HG03064 (cell line): ENCODE results near the gene CENPA.
"Not testable (repeated sequence)": the region's sequence is repeated elsewhere in the genome, so short reads cannot be mapped to it uniquely, and the experiment has no call there.

Source experiments
- ATAC-seq: cut with Tn5 transposase; IDR thresholded peaks from one replicate; pipeline ENCODE4 v1.9.1; 2021; ENCODE audit warnings: low read depth; ENCODE audit not compliant: unreplicated experiment

Gene CENPA

DNA sequence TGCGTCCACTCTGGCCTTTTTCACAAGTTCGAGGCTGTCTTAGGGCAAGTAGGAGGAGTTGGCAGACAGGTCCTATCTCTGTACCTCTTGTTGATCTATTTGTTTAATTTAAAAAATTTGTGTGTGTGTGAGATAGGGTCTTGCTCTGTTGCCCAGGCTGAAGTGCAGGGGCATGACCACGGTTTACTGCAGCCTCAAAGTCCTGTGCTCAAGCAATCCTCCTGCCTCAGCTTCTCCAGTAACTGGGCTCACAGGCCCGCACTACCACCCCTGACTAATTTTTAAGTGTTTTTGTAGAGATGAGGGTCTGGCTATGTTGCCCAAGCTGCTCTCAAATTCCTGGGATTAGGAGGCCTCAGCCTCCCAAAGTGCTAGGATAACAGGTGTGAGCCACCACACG, 26.0 kb upstream of the CENPA start:
- no peak for ATAC-seq

DNA sequence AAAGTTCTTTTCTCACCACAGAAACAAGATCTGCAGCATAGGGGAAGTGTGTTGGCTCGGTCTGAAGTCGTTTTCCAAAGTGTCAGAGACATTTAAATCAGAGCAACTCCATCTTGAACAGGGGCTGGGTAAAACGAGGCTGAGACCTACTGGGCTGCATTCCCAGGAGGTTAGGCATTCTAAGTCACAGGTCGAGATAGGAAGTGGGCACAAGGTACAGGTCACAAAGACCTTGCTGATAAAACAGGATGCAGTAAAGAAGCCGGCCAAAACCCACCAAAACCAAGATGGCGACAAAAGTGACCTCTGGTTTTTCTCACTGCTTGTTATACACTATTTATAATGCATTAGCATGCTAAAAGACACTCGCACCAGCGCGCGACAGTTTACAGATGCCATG, 24.9 kb upstream of the CENPA start:
- ATAC-seq, result not testable (repeated sequence)

DNA sequence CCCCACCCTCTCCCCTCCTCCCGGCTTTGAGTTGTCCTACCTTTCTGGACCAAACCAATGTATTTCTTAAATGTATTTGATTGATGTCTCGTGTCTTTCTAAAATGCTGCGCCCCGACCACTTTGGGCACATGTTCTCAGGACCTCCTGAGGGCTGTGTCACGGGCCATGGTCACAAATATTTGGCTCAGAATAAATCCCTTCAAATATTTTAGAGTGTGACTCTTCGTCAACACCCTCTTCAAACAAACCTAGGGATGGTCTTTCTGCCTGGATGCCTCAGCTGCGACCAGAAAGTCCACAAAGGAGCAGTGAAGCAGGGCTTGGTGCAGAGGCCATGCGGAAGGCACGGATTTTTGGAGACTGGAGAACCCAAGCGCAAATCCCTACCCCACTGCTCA, 22.8 kb upstream of the CENPA start:
- ATAC-seq, result no peak

DNA sequence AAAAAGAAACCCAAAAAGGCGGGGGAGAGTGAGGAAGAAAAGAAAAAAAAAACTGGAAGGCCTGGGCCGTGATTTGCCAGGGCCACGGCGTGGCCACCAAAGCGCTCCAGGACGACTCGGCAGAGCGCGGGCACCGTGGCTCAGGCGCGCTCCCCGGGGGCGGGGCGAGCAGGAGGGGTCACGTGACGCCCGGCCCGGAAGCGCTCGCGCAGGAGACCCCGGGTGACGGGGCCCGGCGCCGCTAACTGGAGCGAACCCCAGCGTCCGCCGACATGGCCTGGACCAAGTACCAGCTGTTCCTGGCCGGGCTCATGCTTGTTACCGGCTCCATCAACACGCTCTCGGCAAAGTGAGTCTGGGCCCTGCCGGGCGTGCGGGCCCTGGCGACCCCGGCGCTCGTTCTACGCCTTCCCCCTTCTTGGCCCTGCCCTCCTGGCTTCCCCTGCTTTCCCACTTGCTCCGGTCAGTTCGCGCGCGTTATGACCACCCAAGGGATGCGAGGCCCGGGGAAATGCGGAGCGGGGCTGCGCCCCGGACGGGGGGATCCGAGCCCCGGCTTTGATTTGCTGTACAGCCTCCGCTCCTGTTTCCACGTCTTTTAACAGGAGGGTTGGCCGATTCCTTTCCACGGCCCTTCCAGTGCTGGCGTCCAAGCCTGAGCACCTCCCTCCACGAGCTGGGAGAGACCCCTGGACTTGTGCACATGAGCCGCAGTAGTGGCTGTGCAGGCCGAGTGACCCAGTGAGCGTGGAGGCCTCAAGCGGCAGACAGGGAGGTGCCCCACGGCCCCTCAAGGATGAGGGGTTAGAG, 21.6 kb upstream of the CENPA start, which contains the start of gene SLC35F6:
SLC35F6 (plus strand) TSS at position 207 of the 810 bp plus-strand sequence; CDS start at position 273, 66 bp downstream.
- peak; percentile 53 for ATAC-seq

DNA sequence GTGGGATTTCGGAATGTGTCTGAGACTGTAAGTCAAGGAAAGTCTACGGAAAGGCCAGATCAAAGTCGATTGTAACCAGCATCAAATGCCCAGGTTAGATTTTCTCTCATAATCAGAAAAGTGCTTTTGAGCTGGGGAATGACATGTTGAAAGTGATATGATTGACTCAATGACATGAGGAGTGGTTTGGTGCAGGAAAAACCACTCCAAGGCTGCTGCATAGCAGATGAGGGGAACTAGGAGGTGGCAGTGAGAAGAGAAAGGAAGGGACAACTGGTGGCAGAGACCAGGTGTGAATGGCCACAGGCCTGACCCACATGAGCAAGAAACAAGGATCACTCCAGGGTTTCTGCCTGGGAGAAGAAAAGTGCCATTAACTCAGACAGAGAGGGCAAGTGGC, 20.9 kb upstream of the CENPA start:
- ATAC-seq, result no peak

DNA sequence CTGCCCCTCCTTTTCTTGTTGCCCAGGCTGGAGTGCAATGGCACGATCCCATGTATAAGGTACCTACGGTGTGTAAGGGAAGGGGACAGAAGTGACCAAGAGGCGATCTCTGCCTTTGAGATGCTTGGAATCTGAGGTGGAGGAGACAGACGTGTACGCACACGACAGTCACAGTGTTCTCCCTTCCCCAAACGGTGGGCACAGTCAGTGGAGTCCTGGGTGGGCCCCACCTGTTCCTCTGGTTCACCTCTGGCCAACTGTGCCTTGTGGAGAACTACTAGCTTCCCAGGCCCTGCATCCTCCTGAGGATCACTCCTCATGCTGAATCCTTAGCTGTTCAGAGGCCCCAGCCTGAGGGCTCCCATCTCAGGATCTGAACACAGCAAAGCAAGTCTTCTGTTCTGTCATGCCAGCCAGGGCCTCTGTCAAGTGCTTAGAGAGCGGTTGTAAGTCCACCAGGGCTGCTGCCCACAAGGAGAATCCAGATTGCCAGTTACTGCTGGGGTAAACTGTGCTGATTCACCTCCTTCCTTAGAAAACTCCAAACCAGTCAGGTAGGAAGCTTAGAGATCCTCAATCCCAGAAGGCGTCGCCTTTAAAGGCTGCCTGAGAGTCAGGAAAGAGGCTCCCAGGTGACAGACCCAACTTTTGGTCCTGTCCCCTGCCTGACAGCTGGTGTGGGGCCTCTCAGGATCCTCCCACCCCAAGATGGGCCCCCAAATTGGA, 20.2 kb upstream of the CENPA start:
- ATAC-seq, result no peak

DNA sequence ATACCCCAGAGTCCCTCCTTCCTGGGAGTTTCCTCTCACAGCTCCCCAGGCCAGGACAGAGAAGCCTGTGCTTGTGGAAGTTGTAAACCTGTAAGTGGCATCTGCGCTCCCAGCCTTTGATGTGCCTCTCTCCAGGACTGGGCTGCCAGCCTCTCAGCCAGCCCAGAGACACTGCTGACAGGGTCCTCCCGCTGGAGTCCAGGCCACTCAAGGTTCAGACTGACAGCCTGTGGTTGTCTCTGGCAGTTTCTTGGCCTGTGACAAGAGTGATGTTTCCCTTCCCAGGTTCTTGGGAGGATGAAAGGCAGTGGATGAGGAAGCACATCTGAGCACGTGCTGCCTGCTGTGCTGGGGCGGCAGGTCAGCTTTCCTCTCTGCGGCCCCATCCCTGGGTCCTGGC, 18.7 kb upstream of the CENPA start:
- ATAC-seq, result no peak

DNA sequence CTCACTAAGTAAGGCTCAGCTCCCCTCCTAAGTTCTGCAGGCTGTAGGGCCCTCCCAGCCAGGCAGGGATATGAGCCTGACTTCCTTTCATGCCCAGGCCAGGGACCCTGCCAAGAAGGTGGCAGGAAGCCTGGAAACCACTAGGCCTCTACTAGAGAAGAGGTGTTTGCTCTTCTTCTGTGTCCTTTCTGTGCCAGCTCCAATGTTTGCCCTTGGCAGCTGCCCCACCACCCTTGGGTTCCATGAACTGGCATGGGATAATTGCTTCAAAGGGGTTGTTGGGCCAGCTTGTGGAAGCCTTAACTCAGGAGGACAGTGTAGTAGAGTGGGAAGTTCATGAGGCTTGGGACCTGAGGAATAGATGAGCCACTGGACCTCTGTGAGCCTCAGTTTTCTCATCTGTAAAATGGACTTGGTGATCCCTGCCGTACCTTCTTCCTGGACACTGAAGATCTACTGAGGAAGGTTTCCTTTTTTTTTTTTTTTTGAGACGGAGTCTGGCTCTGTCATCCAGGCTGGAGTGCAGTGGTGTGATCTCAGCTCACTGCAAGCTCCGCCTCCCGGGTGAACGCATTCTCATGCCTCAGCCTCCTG, 17.9 kb upstream of the CENPA start:
- no peak for ATAC-seq

DNA sequence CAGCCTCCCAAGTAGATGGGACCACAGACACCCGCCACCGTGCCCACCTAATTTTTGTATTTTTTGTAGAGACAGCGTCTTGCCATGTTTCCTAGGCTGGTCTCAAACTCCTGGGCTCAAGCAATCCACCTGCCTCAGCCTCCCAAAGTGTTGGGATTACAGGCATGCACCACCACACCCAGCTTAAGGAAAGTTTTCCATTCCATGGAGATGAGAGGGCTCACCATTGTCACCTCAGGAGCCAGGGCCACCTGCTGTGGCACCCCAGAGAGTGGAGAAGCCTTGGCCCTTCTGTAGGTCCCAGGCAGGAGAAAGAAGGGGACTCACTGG, 17.1 kb upstream of the CENPA start:
- no peak for ATAC-seq

DNA sequence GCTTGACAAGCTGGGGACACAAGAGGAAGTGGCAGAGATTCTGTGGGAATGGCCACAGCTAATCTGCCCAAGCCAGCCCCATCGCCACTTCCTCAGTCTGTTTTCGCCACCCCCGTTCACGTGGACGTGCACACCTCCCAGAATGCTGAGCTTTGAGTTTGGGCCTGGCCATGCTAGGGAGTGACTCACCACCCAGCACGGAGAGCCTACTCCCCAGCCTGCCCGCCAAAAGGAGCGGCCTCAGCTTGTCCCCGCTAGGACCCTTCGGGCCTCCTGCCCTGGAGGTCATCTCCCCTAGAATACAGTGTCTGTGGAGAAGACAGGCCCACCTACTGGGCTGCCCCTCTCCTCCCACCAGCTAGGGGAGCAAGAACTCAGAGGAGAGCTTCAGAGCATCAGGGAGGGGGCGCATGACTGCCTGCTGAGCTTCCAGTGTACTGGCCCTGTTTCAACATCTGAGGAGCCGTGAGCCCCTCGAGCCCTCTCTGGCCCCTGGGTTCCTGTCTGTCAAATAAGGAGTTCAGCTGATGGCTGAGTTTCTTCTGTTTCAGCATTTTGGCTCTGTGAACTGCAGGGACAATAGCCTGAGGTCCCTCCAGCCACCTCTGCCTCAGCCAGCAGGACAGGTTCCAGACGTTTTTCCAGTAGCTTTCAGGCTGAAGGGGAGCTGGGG, 16.6 kb upstream of the CENPA start:
- ATAC-seq, result no peak

DNA sequence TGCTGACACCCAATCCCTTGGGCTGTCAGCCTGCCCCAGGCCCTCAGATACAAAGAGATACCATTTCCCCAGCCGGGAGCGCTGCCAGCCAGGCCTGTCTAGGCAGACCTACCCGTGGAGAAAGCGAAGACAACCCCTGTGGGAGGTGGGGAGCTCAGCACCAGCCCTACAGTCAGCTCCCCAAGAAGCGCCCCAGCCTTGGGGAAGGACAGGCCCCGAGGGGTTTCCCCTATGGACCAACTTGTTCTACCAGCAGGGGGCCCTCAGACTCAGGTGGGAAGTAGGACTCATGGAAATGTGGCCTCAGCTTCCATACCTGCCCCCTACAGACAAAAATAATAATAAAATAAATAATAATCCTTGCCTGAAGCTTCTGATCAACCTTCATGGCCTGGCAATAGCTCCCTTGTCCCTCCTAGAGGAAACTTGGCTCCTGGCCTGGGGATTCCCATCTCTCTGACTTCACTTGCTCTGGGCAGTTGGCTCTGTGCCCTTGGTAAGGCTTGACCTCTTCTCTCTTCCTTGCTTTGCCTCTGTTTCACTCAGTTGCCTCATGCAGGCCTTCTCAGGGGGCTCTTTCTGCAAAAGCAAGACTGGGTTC, 14.8 kb upstream of the CENPA start:
- no peak for ATAC-seq

DNA sequence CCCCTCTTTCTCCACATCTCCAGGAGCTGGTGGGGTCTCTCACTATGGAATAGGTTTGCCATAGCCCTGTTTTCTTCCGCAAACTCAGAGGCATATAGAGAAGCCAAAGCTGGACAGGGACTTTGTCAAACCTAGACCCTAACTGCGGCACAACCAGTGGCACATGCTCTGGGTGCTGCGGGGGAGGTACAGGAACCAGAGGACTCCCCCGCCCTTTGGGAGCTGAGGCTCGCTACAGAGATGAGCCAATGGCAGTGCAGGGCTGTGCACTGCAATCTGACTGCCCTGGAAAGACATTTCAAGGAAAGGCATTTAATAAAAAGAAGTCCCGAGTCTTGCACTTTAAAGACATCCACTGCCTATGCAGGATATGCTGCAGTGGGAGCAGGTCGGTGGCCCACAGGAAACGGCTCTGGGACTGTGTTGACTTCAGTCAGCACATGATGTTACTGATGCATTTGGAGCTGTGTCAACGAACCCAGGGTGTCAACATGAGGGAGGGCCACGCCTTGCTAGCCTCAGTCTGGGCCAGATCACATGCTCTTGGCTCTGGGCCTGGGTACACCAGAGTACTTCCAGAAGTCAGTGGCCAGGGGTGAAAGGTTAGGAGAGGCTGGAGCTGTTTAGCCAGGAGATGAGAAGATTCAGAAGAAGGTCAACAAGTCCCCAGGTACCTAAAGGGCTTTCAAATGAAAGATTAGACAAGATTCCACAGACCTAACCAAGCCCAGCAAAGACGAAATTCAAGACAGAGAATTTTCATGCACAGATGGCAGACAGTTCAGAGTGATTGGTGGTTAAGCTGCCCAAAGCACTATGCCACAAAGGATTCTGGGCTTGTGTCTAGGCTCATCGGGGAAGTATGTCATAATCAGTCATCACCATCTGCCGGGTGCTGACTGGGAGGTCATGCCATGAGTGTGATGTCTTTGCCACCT, 13.5 kb upstream of the CENPA start:
- ATAC-seq, result no peak

DNA sequence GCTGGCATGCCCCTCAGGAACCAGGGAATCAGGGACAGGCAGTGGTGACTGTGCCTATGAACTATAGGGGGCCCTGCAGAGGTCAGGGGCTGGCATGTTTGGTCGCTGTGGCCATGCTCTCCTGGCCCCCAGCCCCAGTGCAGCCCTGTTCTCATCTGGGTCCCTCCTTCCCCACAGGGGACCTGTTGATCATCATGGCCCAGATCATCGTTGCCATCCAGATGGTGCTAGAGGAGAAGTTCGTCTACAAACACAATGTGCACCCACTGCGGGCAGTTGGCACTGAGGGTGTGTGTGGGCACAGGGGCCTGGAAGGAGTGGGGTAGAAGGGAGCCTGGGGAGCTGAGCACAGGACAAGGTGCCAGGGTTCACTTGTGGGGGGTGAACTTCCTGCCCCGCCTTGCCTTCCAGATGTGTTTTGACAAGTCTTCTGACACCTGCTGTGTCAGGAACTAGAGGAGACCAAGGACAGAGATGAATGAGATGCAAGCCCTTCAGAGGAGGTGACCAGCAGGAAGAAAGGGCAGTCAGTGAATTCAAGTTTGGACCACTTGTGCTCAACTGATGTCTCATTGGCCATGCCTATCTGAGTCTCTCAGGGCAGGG, 9.6 kb upstream of the CENPA start:
- no peak for ATAC-seq

DNA sequence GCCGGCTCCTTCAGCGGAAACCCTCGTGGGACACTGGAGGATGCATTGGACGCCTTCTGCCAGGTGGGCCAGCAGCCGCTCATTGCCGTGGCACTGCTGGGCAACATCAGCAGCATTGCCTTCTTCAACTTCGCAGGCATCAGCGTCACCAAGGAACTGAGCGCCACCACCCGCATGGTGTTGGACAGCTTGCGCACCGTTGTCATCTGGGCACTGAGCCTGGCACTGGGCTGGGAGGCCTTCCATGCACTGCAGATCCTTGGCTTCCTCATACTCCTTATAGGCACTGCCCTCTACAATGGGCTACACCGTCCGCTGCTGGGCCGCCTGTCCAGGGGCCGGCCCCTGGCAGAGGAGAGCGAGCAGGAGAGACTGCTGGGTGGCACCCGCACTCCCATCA, 7.8 kb upstream of the CENPA start:
- ATAC-seq, result no peak

DNA sequence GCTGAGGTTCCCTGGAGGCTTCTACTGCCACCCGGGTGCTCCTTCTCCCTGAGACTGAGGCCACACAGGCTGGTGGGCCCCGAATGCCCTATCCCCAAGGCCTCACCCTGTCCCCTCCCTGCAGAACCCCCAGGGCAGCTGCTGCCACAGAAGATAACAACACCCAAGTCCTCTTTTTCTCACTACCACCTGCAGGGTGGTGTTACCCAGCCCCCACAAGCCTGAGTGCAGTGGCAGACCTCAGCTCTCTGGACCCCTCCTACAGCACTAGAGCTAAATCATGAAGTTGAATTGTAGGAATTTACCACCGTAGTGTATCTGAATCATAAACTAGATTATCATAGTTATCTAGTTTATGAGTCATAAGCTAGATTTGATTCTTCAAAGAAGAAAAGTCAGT, 7.3 kb upstream of the CENPA start:
- ATAC-seq, result no peak

DNA sequence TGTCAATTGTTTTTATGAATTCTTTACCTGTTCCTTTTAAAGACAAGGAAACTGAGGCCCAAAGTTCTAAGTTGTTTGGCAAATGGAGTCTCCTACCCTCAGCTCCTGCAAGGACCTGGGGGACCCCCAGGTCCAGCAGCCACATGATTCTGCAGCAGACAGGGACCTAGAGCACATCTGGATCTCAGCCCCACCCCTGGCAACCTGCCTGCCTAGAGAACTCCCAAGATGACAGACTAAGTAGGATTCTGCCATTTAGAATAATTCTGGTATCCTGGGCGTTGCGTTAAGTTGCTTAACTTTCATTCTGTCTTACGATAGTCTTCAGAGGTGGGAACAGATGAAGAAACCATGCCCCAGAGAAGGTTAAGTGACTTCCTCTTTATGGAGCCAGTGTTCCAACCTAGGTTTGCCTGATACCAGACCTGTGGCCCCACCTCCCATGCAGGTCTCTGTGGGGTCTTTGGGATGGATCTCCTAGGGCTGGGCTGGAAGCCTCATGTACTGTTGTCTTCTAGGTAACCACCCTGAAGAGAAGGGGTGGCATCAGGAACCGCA, 5.6 kb upstream of the CENPA start:
- ATAC-seq, result no peak

DNA sequence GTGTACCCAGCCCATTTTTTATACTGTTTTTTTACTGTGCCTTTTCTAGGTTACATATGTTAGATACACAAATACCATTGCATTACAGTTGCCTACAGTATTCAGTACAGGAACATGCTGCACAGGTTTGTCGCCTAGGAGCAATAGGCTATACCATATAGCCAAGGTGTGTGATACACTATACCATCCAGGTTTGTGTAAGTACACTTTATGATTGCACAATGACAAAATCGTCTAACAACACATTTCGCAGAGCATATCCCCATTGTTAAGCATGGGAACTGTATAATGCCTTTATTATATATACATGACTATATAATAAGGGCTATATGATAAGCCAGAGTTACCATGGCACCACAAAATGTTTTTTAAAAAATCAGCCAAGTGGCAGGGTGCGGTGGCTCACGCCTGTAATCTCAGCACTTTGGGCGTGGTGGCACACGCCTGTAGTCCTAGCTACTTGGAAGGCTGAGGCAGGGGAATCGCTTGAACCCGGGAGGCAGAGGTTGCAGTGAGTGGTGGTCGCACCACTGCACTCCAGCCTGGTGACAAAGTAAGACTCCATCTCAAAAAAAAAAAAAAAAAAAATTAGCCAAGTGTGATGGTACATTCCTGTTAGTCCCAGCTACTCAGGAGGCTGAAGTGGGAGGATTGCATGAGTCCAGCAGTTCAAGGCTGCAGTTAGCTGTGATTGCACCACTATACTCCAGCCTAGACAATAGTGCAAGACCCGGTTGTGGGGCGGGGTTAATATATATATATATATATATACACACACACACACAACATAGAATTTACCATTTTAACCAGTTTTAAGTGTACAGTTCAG, 2.8 kb upstream of the CENPA start:
- no peak for ATAC-seq

DNA sequence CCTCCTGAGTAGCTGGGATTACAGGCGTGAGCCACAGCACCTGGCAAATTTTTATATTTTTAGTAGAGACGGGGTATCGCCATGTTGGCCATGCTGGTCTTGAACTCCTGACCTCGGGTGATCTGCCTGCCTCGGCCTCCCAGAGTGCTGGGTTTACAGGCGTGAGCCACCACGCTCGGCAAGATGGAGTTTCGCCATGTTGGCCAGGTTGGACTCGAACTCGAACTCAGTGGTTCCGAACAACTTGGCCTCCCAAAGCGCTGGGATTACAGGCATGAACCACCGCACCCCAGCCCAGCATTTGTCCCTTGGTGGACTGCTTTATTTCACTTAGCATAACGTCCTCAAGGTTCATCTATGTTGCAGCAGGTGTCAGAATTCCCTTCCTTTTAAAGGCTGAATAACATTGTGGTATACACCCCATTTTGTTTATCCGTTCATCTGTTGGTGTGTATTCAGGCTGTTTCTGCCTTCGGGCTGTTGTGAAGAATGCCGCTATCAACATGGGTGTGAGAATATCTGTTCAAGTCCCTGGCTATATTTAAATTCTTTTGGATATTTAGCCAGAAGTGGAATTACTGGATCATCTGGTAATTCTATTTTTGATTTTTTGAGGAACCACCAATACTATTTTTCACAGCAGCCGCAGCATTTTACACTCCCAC, 1.2 kb upstream of the CENPA start:
- ATAC-seq, result no peak
